GM23338 (cell line): Measurements from ENCODE around the gene JMY. TPM values are rescaled to one million over a fixed set of nuclear protein-coding genes. Genes with fewer than 3 reads are reported as not detected.

Experiments
- ATAC-seq: fragments of 200-7000 bp; cut with Tn5 transposase; 3 replicates; pipeline ENCODE4 v1.9.1; 2020
- DNase-seq: peaks from one replicate; pipeline ENCODE4 v3.0.0-alpha.2; 2015; ENCODE audit warnings: low spot score
- H2AFZ ChIP-seq: fragments of 200-600 bp; sonication (generic); 2 replicates; pipeline ENCODE4 v1.8.0; 2016; ENCODE audit warnings: antibody characterized with exemption, mild to moderate bottlenecking, moderate library complexity
- H3F3A ChIP-seq: fragments of 200-600 bp; sonication (generic); replicated peaks from 2 replicates; pipeline ENCODE4 v1.8.0; 2017; ENCODE audit warnings: antibody characterized with exemption, mixed run types, low read depth
- H3K27ac ChIP-seq: fragments of 200-600 bp; sonication (generic); 2 replicates; pipeline ENCODE4 v1.6.1; 2016; ENCODE audit warnings: low read depth
- H3K27me3 ChIP-seq: fragments of 200-600 bp; sonication (generic); 2 replicates; pipeline ENCODE4 v1.8.0; 2016; ENCODE audit warnings: mild to moderate bottlenecking, mixed run types, moderate library complexity; ENCODE audit not compliant: insufficient read depth
- H3K36me3 ChIP-seq: fragments of 200-600 bp; sonication (generic); 2 replicates; pipeline ENCODE4 v1.8.0; 2016; ENCODE audit warnings: mild to moderate bottlenecking; ENCODE audit not compliant: insufficient read depth
- H3K4me1 ChIP-seq: fragments of 200-600 bp; sonication (generic); 2 replicates; pipeline ENCODE4 v1.8.0; 2016; ENCODE audit warnings: mild to moderate bottlenecking, moderate library complexity; ENCODE audit not compliant: insufficient read depth
- H3K4me2 ChIP-seq: fragments of 200-600 bp; sonication (generic); 2 replicates; pipeline ENCODE4 v1.7.1; 2017; ENCODE audit warnings: mixed run types
- H3K4me3 ChIP-seq: fragments of 200-600 bp; sonication (generic); 2 replicates; pipeline ENCODE4 v1.6.1; 2016; ENCODE audit warnings: mixed run types
- H3K79me2 ChIP-seq: fragments of 200-600 bp; sonication (generic); replicated peaks from 2 replicates; pipeline ENCODE4 v1.8.0; 2017; ENCODE audit warnings: mild to moderate bottlenecking; ENCODE audit not compliant: insufficient read depth
- H3K9me2 ChIP-seq: fragments of 200-600 bp; sonication (generic); 2 replicates; pipeline ENCODE4 v1.8.0; 2017; ENCODE audit not compliant: insufficient read depth
- H4K20me1 ChIP-seq: fragments of 200-600 bp; sonication (generic); replicated peaks from 2 replicates; pipeline ENCODE4 v1.8.0; 2017; ENCODE audit warnings: mild to moderate bottlenecking; ENCODE audit not compliant: insufficient read depth
- H3K27ac Mint-ChIP-seq: 2 replicates; pipeline ENCODE4 v1.8.0; 2020; ENCODE audit warnings: inconsistent platforms, mild to moderate bottlenecking, moderate library complexity, mixed read lengths
- H3K27me3 Mint-ChIP-seq: 3 replicates; pipeline ENCODE4 v1.8.0; 2022; ENCODE audit warnings: low read depth, mild to moderate bottlenecking, moderate library complexity, mixed read lengths, inconsistent platforms; ENCODE audit not compliant: insufficient read depth, poor library complexity
- H3K36me3 Mint-ChIP-seq: 3 replicates; pipeline ENCODE4 v1.8.0; 2021; ENCODE audit warnings: low read depth, mild to moderate bottlenecking, inconsistent platforms, moderate library complexity, mixed read lengths
- H3K4me1 Mint-ChIP-seq: 3 replicates; pipeline ENCODE4 v1.8.0; 2020; ENCODE audit warnings: mild to moderate bottlenecking, inconsistent platforms, mixed read lengths
- H3K4me3 Mint-ChIP-seq: 3 replicates; pipeline ENCODE4 v1.8.0; 2021; ENCODE audit warnings: moderate library complexity, mild to moderate bottlenecking, inconsistent platforms, mixed read lengths
- H3K9me3 Mint-ChIP-seq: 3 replicates; pipeline ENCODE4 v1.8.0; 2020; ENCODE audit warnings: moderate library complexity, mild to moderate bottlenecking, inconsistent platforms, mixed read lengths
- CREB1 ChIP-seq: fragments of 250-450 bp; sonication (Bioruptor Pico); IDR thresholded peaks from 2 replicates; pipeline ENCODE4 v1.5.0; 2020; ENCODE audit warnings: low read depth, mild to moderate bottlenecking, moderate library complexity
- CTCF ChIP-seq, 2 experiments: fragments of 200-600 bp in 1 of 2; sonication (generic) in 1 of 2; conservative IDR thresholded peaks; 2 replicates each; pipeline versions ENCODE4 v1.5.1 to v1.6.1; 2016 to 2017; ENCODE audit warnings: antibody characterized with exemption in 2 of 2, low read depth in 2 of 2, mild to moderate bottlenecking in 2 of 2, moderate library complexity in 1 of 2
- EZH2 ChIP-seq: fragments of 200-600 bp; sonication (generic); IDR thresholded peaks from one replicate; pipeline ENCODE4 v1.8.0; 2017; ENCODE audit warnings: antibody characterized with exemption, mild to moderate bottlenecking, low read depth; ENCODE audit not compliant: unreplicated experiment
- EZH2phosphoT487 ChIP-seq: fragments of 200-600 bp; sonication (generic); IDR thresholded peaks from one replicate; pipeline ENCODE4 v1.8.1; 2018; ENCODE audit warnings: antibody characterized with exemption; ENCODE audit not compliant: unreplicated experiment
- POLR2AphosphoS5 ChIP-seq: IDR thresholded peaks from 2 replicates; pipeline ENCODE4 v1.6.1; 2016; ENCODE audit warnings: antibody characterized with exemption, low read depth
- REST ChIP-seq: IDR thresholded peaks from one replicate; pipeline ENCODE4 v1.6.1; 2018; ENCODE audit warnings: antibody characterized with exemption; ENCODE audit not compliant: unreplicated experiment
- ZNF114 ChIP-seq: fragments of 250-450 bp; sonication (Bioruptor Pico); IDR thresholded peaks from 2 replicates; pipeline ENCODE4 v1.5.0; 2020; ENCODE audit warnings: mild to moderate bottlenecking, moderate library complexity
- ZNF331 ChIP-seq: fragments of 250-450 bp; sonication (Bioruptor Pico); IDR thresholded peaks from 2 replicates; pipeline ENCODE4 v1.5.0; 2020; ENCODE audit warnings: low read depth, mild to moderate bottlenecking, moderate library complexity
- ZNF462 ChIP-seq: fragments of 250-450 bp; sonication (Bioruptor Pico); IDR thresholded peaks from 2 replicates; pipeline ENCODE4 v1.5.0; 2020; ENCODE audit warnings: mild to moderate bottlenecking, moderate library complexity
- polyA plus RNA-seq: library from polyadenylated mRNA; unstranded; fragments of >200 nt; fragmentation: Nextera tagmentation; extraction: Ambion mirVana; gene quantifications from 2 replicates; pipeline ENCODE4 v1.2.1, GENCODE V29; 2016
- total RNA-seq: library from RNA; depleted of rRNA; stranded (reverse); fragments of >200 nt; shearing (Covaris generic); gene quantifications from 2 replicates; pipeline ENCODE4 v1.2.3, GENCODE V29; 2014

Gene JMY
- total and polyA plus RNA-seq, 2 experiments from 2014 or later, result 6.2 to 18.4 TPM

GRCh38 chr5:79330071-79330470 is 94.1 kb downstream of the JMY start:
- H3K9me2 ChIP-seq, result no peaks in the 10 kb centered on the region; the same call in 1 of the 2 replicates
- Mint-ChIP-seq H3K4me3 (no peak overlapping the region), H3K36me3 (no peaks in the 10 kb centered on the region; the same call in 2 of the 3 replicates), H3K4me1 (peaks cover 6% of the 10 kb centered on the region), H3K27ac (no peak overlapping the region), H3K9me3 (no peaks in the 10 kb centered on the region), H3K27me3 (peaks cover 2% of the 10 kb centered on the region)
- H3K27me3 ChIP-seq, result no peaks in the 10 kb centered on the region
- H3K36me3 ChIP-seq, result no peaks in the 10 kb centered on the region
- no peak overlapping the region for H3K27ac ChIP-seq
- H3K79me2 ChIP-seq, result no peaks in the 10 kb centered on the region
- H3F3A ChIP-seq, result no peaks in the 10 kb centered on the region
- H3K4me2 ChIP-seq, result no peak overlapping the region
- no peaks in the 10 kb centered on the region for H4K20me1 ChIP-seq
- DNase-seq, result no peak
- TF ChIP-seq ZNF462 (CRISPR knock-in tag) (no peak), EZH2 (no peak), CTCF (conservative IDR thresholded peaks at IDR 0.05; ENCODE audit: low read depth in 2 of 2) (no peak), POLR2AphosphoS5 (no peak), ZNF114 (CRISPR knock-in tag) (no peak), CREB1 (CRISPR knock-in tag) (no peak), REST (no peak), ZNF331 (no peak), EZH2phosphoT487 (no peak)
- no peak for ATAC-seq
- H2AFZ ChIP-seq, result no peak overlapping the region
- H3K4me3 ChIP-seq, result no peak overlapping the region
- H3K4me1 ChIP-seq, result no peaks in the 10 kb centered on the region
